Measurements from ENCODE around the gene FADS2.
"Not testable (repeated sequence)": the region's sequence is repeated elsewhere in the genome, so short reads cannot be mapped to it uniquely, and the experiment has no call there.

The FADS2 gene

GRCh38 chr11:61881397-61881796 lies 53.3 kb downstream of the FADS2 start:
- FAIRE-seq (no peak), DNase-seq (ENCODE audit: insufficient read length, low spot score) (no peak)
- no peak for TF ChIP-seq PAX5 (IDR thresholded peaks at IDR 0.05; ENCODE audit: insufficient read depth, low read length, severe bottlenecking)
- no peak for TF ChIP-seq SPI1 (IDR thresholded peaks at IDR 0.05; ENCODE audit: low read depth, low read length)
- no peak for TF ChIP-seq POLR2AphosphoS5 (IDR thresholded peaks at IDR 0.05; ENCODE audit: low read depth, low read length)
- TF ChIP-seq POLR2A (IDR thresholded peaks at IDR 0.05; ENCODE audit: low read depth, low read length) = no peak
- no peak for TF ChIP-seq TAF1 (IDR thresholded peaks at IDR 0.05; ENCODE audit: low read depth, low read length)
- TF ChIP-seq POU2F2 (IDR thresholded peaks at IDR 0.05; ENCODE audit: low read depth, low read length) = no peak

- not testable (repeated sequence) for DNase-seq (ENCODE audit: insufficient read length, low spot score); FAIRE-seq
Measured at GRCh38 chr11:61882267-61882666, 54.2 kb downstream of the FADS2 start.

- DNase-seq (ENCODE audit: insufficient read length, low spot score) (no peak), FAIRE-seq (no peak)
- TF ChIP-seq TAF1 (IDR thresholded peaks at IDR 0.05; ENCODE audit: low read depth, low read length) (no peak), POLR2A (IDR thresholded peaks at IDR 0.05; ENCODE audit: low read depth, low read length) (no peak), POLR2AphosphoS5 (IDR thresholded peaks at IDR 0.05; ENCODE audit: low read depth, low read length) (no peak), SPI1 (IDR thresholded peaks at IDR 0.05; ENCODE audit: low read depth, low read length) (no peak), POU2F2 (IDR thresholded peaks at IDR 0.05; ENCODE audit: low read depth, low read length) (no peak), PAX5 (IDR thresholded peaks at IDR 0.05; ENCODE audit: insufficient read depth, low read length, severe bottlenecking) (no peak)
Measured at GRCh38 chr11:61882879-61883278, 54.8 kb downstream of the FADS2 start.

GRCh38 chr11:61883327-61883726 lies 55.2 kb downstream of the FADS2 start:
- TF ChIP-seq POLR2A (IDR thresholded peaks at IDR 0.05; ENCODE audit: low read depth, low read length) (no peak), POLR2AphosphoS5 (IDR thresholded peaks at IDR 0.05; ENCODE audit: low read depth, low read length) (no peak), TAF1 (IDR thresholded peaks at IDR 0.05; ENCODE audit: low read depth, low read length) (no peak), POU2F2 (IDR thresholded peaks at IDR 0.05; ENCODE audit: low read depth, low read length) (no peak), SPI1 (IDR thresholded peaks at IDR 0.05; ENCODE audit: low read depth, low read length) (no peak), PAX5 (IDR thresholded peaks at IDR 0.05; ENCODE audit: insufficient read depth, low read length, severe bottlenecking) (no peak)
- DNase-seq (ENCODE audit: insufficient read length, low spot score) (no peak), FAIRE-seq (no peak)

- FAIRE-seq (no peak), DNase-seq (ENCODE audit: insufficient read length, low spot score) (no peak)
- TF ChIP-seq SPI1 (IDR thresholded peaks at IDR 0.05; ENCODE audit: low read depth, low read length) (no peak), POLR2A (IDR thresholded peaks at IDR 0.05; ENCODE audit: low read depth, low read length) (no peak), POU2F2 (IDR thresholded peaks at IDR 0.05; ENCODE audit: low read depth, low read length) (no peak), TAF1 (IDR thresholded peaks at IDR 0.05; ENCODE audit: low read depth, low read length) (no peak), PAX5 (IDR thresholded peaks at IDR 0.05; ENCODE audit: insufficient read depth, low read length, severe bottlenecking) (no peak), POLR2AphosphoS5 (IDR thresholded peaks at IDR 0.05; ENCODE audit: low read depth, low read length) (no peak)
Measured at GRCh38 chr11:61883947-61884346, 55.8 kb downstream of the FADS2 start.

- TF ChIP-seq POLR2AphosphoS5 (IDR thresholded peaks at IDR 0.05; ENCODE audit: low read depth, low read length) = no peak
- no peak for TF ChIP-seq SPI1 (IDR thresholded peaks at IDR 0.05; ENCODE audit: low read depth, low read length)
- TF ChIP-seq POLR2A (IDR thresholded peaks at IDR 0.05; ENCODE audit: low read depth, low read length) = no peak
- TF ChIP-seq PAX5 (IDR thresholded peaks at IDR 0.05; ENCODE audit: insufficient read depth, low read length, severe bottlenecking) = no peak
- TF ChIP-seq TAF1 (IDR thresholded peaks at IDR 0.05; ENCODE audit: low read depth, low read length) = no peak
- TF ChIP-seq POU2F2 (IDR thresholded peaks at IDR 0.05; ENCODE audit: low read depth, low read length) = no peak
- no peak for DNase-seq (ENCODE audit: insufficient read length, low spot score)
- no peak for FAIRE-seq
Measured at GRCh38 chr11:61885166-61885778, 57.2 kb downstream of the FADS2 start.

- TF ChIP-seq POU2F2 (IDR thresholded peaks at IDR 0.05; ENCODE audit: low read depth, low read length) (no peak), SPI1 (IDR thresholded peaks at IDR 0.05; ENCODE audit: low read depth, low read length) (no peak)
- no peak for FAIRE-seq
- no peak for DNase-seq (ENCODE audit: insufficient read length, low spot score)
Measured at GRCh38 chr11:61885784-61886580, 57.9 kb downstream of the FADS2 start.

- TF ChIP-seq POU2F2 (IDR thresholded peaks at IDR 0.05; ENCODE audit: low read depth, low read length) = no peak
- TF ChIP-seq POLR2A (IDR thresholded peaks at IDR 0.05; ENCODE audit: low read depth, low read length) = no peak
- TF ChIP-seq POLR2AphosphoS5 (IDR thresholded peaks at IDR 0.05; ENCODE audit: low read depth, low read length) = no peak
- TF ChIP-seq SPI1 (IDR thresholded peaks at IDR 0.05; ENCODE audit: low read depth, low read length) = no peak
- no peak for TF ChIP-seq PAX5 (IDR thresholded peaks at IDR 0.05; ENCODE audit: insufficient read depth, low read length, severe bottlenecking)
- TF ChIP-seq TAF1 (IDR thresholded peaks at IDR 0.05; ENCODE audit: low read depth, low read length) = no peak
- DNase-seq (ENCODE audit: insufficient read length, low spot score) (no peak), FAIRE-seq (no peak)
Measured at GRCh38 chr11:61886643-61887042, 58.5 kb downstream of the FADS2 start.

GRCh38 chr11:61887839-61888494 lies 59.9 kb downstream of the FADS2 start:
- FAIRE-seq (no peak), DNase-seq (ENCODE audit: insufficient read length, low spot score) (no peak)

More at GRCh38 chr11:61887839-61888494, 59.9 kb downstream of the FADS2 start:
- TF ChIP-seq PAX5 (IDR thresholded peaks at IDR 0.05; ENCODE audit: insufficient read depth, low read length, severe bottlenecking) = no peak
- no peak for TF ChIP-seq SPI1 (IDR thresholded peaks at IDR 0.05; ENCODE audit: low read depth, low read length)
- no peak for TF ChIP-seq POLR2AphosphoS5 (IDR thresholded peaks at IDR 0.05; ENCODE audit: low read depth, low read length)
- TF ChIP-seq POLR2A (IDR thresholded peaks at IDR 0.05; ENCODE audit: low read depth, low read length) = no peak
